Neural progenitor cell (in vitro differentiated cells): ENCODE results near the gene ZNF148. TPM values are rescaled to one million over a fixed set of nuclear protein-coding genes. Genes with fewer than 3 reads are reported as not detected.

Experiments
- DNase-seq: peaks from one replicate; pipeline ENCODE4 v3.0.0-alpha.2; 2016; ENCODE audit warnings: low spot score
- H2AFZ ChIP-seq: fragments of 200-600 bp; sonication (generic); replicated peaks from 2 replicates; pipeline ENCODE4 v1.6.1; 2016; ENCODE audit warnings: antibody characterized with exemption
- H3F3A ChIP-seq: fragments of 200-600 bp; sonication (generic); 2 replicates; pipeline ENCODE4 v1.6.1; 2016; ENCODE audit warnings: antibody characterized with exemption, low read depth
- H3K27ac ChIP-seq: fragments of 200-600 bp; sonication (generic); 2 replicates; pipeline ENCODE4 v1.5.1; 2016; ENCODE audit warnings: mild to moderate bottlenecking
- H3K27me3 ChIP-seq: fragments of 200-600 bp; sonication (generic); 2 replicates; pipeline ENCODE4 v1.6.1; 2016; ENCODE audit warnings: mild to moderate bottlenecking, moderate library complexity
- H3K36me3 ChIP-seq: fragments of 200-600 bp; sonication (generic); 2 replicates; pipeline ENCODE4 v1.5.1; 2016
- H3K4me1 ChIP-seq: fragments of 200-600 bp; sonication (generic); 2 replicates; pipeline ENCODE4 v1.6.1; 2016; ENCODE audit warnings: mixed run types
- H3K4me2 ChIP-seq: fragments of 200-600 bp; sonication (generic); 2 replicates; pipeline ENCODE4 v1.6.1; 2016
- H3K4me3 ChIP-seq: fragments of 200-600 bp; sonication (generic); 2 replicates; pipeline ENCODE4 v1.5.1; 2016
- H3K79me2 ChIP-seq: fragments of 200-600 bp; sonication (generic); 2 replicates; pipeline ENCODE4 v1.6.1; 2016; ENCODE audit warnings: low read depth
- H3K9ac ChIP-seq: fragments of 200-600 bp; sonication (generic); 2 replicates; pipeline ENCODE4 v1.6.1; 2016
- H3K9me3 ChIP-seq: fragments of 200-600 bp; sonication (generic); 2 replicates; pipeline ENCODE4 v1.5.1; 2016; ENCODE audit warnings: low read depth
- H4K20me1 ChIP-seq: fragments of 200-600 bp; sonication (generic); 2 replicates; pipeline ENCODE4 v1.6.1; 2016; ENCODE audit warnings: low read depth
- H3K27ac Mint-ChIP-seq: 3 replicates; pipeline ENCODE4 v1.8.0; 2021; ENCODE audit warnings: mixed read lengths
- H3K27me3 Mint-ChIP-seq: 2 replicates; pipeline ENCODE4 v1.8.0; 2022; ENCODE audit warnings: low read depth, mild to moderate bottlenecking, inconsistent platforms, moderate library complexity, mixed read lengths; ENCODE audit not compliant: insufficient read depth
- H3K36me3 Mint-ChIP-seq: 3 replicates; pipeline ENCODE4 v1.8.0; 2021; ENCODE audit warnings: mixed read lengths
- H3K4me1 Mint-ChIP-seq: 3 replicates; pipeline ENCODE4 v1.8.0; 2021; ENCODE audit warnings: mixed read lengths
- H3K4me3 Mint-ChIP-seq: 3 replicates; pipeline ENCODE4 v1.8.0; 2021; ENCODE audit warnings: mild to moderate bottlenecking, moderate library complexity, mixed read lengths
- H3K9me3 Mint-ChIP-seq: 3 replicates; pipeline ENCODE4 v1.8.0; 2020; ENCODE audit warnings: mixed read lengths
- CTCF ChIP-seq: fragments of 200-600 bp; sonication (generic); IDR thresholded peaks from 2 replicates; pipeline ENCODE4 v1.5.1; 2017; ENCODE audit warnings: antibody characterized with exemption, mild to moderate bottlenecking
- EZH2 ChIP-seq: fragments of 200-600 bp; sonication (generic); IDR thresholded peaks from 2 replicates; pipeline ENCODE4 v1.6.1; 2017; ENCODE audit warnings: antibody characterized with exemption, mild to moderate bottlenecking, moderate library complexity
- EZH2phosphoT487 ChIP-seq: fragments of 200-600 bp; sonication (generic); IDR thresholded peaks from 2 replicates; pipeline ENCODE4 v1.6.1; 2017; ENCODE audit warnings: antibody characterized with exemption
- total RNA-seq: library from RNA; depleted of rRNA; stranded (reverse); fragments of >200 nt; gene quantifications from 2 replicates; pipeline ENCODE4 v1.2.3, GENCODE V29; 2015; ENCODE audit warnings: low replicate concordance

ZNF148 gene
- total RNA-seq, 1 donor from 2014 or later, result 37.1 TPM

- Histone ChIP-seq H3K36me3 (no peaks in the 10 kb centered on the region), H3K27me3 (no peaks in the 10 kb centered on the region), H3K27ac (no peak overlapping the region), H3K4me2 (no peak overlapping the region), H3K9ac (no peak overlapping the region), H3K79me2 (no peaks in the 10 kb centered on the region), H3K9me3 (no peaks in the 10 kb centered on the region), H3F3A (no peaks in the 10 kb centered on the region), H3K4me3 (no peak overlapping the region), H2AFZ (no peak overlapping the region), H4K20me1 (no peaks in the 10 kb centered on the region), H3K4me1 (no peaks in the 10 kb centered on the region)
- TF ChIP-seq EZH2phosphoT487, result no peak
- TF ChIP-seq CTCF, result no peak
- no peak for TF ChIP-seq EZH2
- no peak overlapping the region for H3K4me3 Mint-ChIP-seq
- H3K36me3 Mint-ChIP-seq, result peaks cover 4% of the 10 kb centered on the region
- DNase-seq, result no peak
- no peaks in the 10 kb centered on the region for H3K4me1 Mint-ChIP-seq
- H3K27me3 Mint-ChIP-seq, result peaks cover 3% of the 10 kb centered on the region
- H3K9me3 Mint-ChIP-seq, result peaks cover 11% of the 10 kb centered on the region
- H3K27ac Mint-ChIP-seq, result no peak overlapping the region
Observed at GRCh38 chr3:125200731-125201139, 174.4 kb downstream of the ZNF148 start.

GRCh38 chr3:125194849-125195601 lies 180.1 kb downstream of the ZNF148 start:
- H3K4me3 Mint-ChIP-seq, result no peak overlapping the region

GRCh38 chr3:125194061-125194848 lies 180.9 kb downstream of the ZNF148 start:
- H3K4me2 ChIP-seq, result no peak overlapping the region

More at GRCh38 chr3:125194849-125195601, 180.1 kb downstream of the ZNF148 start:
- Mint-ChIP-seq H3K36me3 (no peaks in the 10 kb centered on the region), H3K27ac (no peak overlapping the region), H3K4me1 (peaks cover 2% of the 10 kb centered on the region), H3K9me3 (no peaks in the 10 kb centered on the region), H3K27me3 (peaks cover 3% of the 10 kb centered on the region)
- TF ChIP-seq EZH2phosphoT487, result no peak
- TF ChIP-seq CTCF, result no peak
- no peak for TF ChIP-seq EZH2
- Histone ChIP-seq H3K9ac (no peak overlapping the region), H3K9me3 (no peaks in the 10 kb centered on the region), H2AFZ (peak overlapping the region; percentile 40), H3K27me3 (no peaks in the 10 kb centered on the region), H3K4me2 (no peak overlapping the region), H3K79me2 (no peaks in the 10 kb centered on the region), H3K4me3 (no peak overlapping the region), H3F3A (no peaks in the 10 kb centered on the region), H3K4me1 (peaks cover 3% of the 10 kb centered on the region), H3K36me3 (no peaks in the 10 kb centered on the region), H3K27ac (no peak overlapping the region), H4K20me1 (no peaks in the 10 kb centered on the region)
- no peak for DNase-seq

More at GRCh38 chr3:125194061-125194848, 180.9 kb downstream of the ZNF148 start:
- Mint-ChIP-seq H3K4me3 (no peak overlapping the region), H3K27ac (no peak overlapping the region), H3K9me3 (no peaks in the 10 kb centered on the region), H3K4me1 (peaks cover 2% of the 10 kb centered on the region), H3K27me3 (peaks cover 3% of the 10 kb centered on the region), H3K36me3 (no peaks in the 10 kb centered on the region)
- Histone ChIP-seq H3F3A (no peaks in the 10 kb centered on the region), H3K27ac (no peak overlapping the region), H3K4me1 (peaks cover 3% of the 10 kb centered on the region), H3K4me3 (no peak overlapping the region), H3K79me2 (no peaks in the 10 kb centered on the region), H2AFZ (no peak overlapping the region), H3K9me3 (no peaks in the 10 kb centered on the region), H3K27me3 (no peaks in the 10 kb centered on the region), H4K20me1 (no peaks in the 10 kb centered on the region), H3K36me3 (no peaks in the 10 kb centered on the region), H3K9ac (no peak overlapping the region)
- DNase-seq, result no peak
- TF ChIP-seq EZH2, result no peak
- TF ChIP-seq EZH2phosphoT487, result no peak
- TF ChIP-seq CTCF, result no peak
